ENCODE data around the gene SUZ12. TPM values are rescaled to one million over a fixed set of nuclear protein-coding genes. Genes with fewer than 3 reads are reported as not detected.
"Not testable (repeated sequence)": the region's sequence is repeated elsewhere in the genome, so short reads cannot be mapped to it uniquely, and the experiment has no call there.

The SUZ12 gene
- total RNA-seq, 1 experiment from 2014 or later, result 55.6 TPM

DNA sequence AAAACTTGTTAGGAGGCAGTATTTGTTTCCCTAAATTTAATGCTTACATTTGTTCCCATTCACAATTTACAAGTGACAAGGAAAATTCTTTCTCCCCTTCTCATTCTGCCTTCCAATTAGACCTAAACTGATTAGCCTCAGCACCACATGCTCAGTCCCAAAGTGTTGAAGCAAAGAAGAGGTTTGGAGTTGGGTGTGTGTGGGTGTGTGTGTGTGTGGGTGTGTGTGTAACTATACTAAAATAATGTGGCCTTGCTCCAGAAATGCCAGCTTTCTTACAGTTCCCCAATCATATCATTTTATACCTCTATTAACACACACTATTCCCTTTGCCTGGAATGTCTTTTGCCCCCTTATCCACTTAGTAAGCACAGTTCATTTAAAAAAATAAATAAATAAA, 28.4 kb upstream of the SUZ12 start:
- Mint-ChIP-seq H3K4me3 (ENCODE audit: unreplicated experiment) (no peak overlapping the region), H3K4me1 (ENCODE audit: low read depth, unreplicated experiment) (no peaks in the 10 kb centered on the region), H3K9me3 (ENCODE audit: unreplicated experiment) (no peaks in the 10 kb centered on the region), H3K27me3 (ENCODE audit: insufficient read depth, unreplicated experiment) (peaks cover 10% of the 10 kb centered on the region), H3K27ac (ENCODE audit: unreplicated experiment) (no peak overlapping the region), H3K36me3 (ENCODE audit: insufficient read depth, unreplicated experiment) (peaks cover 4% of the 10 kb centered on the region)
- Histone ChIP-seq H3K36me3 (ENCODE audit: control insufficient read depth, insufficient read depth, low read length) (no peaks in the 10 kb centered on the region), H3K4me3 (ENCODE audit: low read depth, low read length) (no peak overlapping the region), H3K4me1 (no peaks in the 10 kb centered on the region), H3K9me3 (no peaks in the 10 kb centered on the region), H3K27me3 (replicated peaks; ENCODE audit: control insufficient read depth, insufficient read depth, low read length) (no peaks in the 10 kb centered on the region)
- ChIA-PET POLR2A (no interaction called here), CTCF (no interaction called here)
- DNase-seq, result no peak
- BruUV-seq (replicated peaks), result no TSS peak
- intact Hi-C loops (cut with micrococcal nuclease; ENCODE audit: unreplicated experiment), result no loop called here
- TF ChIP-seq, protein P1, sequence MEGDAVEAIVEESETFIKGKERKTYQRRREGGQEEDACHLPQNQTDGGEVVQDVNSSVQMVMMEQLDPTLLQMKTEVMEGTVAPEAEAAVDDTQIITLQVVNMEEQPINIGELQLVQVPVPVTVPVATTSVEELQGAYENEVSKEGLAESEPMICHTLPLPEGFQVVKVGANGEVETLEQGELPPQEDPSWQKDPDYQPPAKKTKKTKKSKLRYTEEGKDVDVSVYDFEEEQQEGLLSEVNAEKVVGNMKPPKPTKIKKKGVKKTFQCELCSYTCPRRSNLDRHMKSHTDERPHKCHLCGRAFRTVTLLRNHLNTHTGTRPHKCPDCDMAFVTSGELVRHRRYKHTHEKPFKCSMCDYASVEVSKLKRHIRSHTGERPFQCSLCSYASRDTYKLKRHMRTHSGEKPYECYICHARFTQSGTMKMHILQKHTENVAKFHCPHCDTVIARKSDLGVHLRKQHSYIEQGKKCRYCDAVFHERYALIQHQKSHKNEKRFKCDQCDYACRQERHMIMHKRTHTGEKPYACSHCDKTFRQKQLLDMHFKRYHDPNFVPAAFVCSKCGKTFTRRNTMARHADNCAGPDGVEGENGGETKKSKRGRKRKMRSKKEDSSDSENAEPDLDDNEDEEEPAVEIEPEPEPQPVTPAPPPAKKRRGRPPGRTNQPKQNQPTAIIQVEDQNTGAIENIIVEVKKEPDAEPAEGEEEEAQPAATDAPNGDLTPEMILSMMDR (IDR thresholded peaks at IDR 0.05; ENCODE audit: insufficient read depth in 1 of 2, low read depth in 1 of 2, low read length in 1 of 2, severe bottlenecking in 1 of 2, unreplicated experiment in 1 of 2), result no peak

DNA sequence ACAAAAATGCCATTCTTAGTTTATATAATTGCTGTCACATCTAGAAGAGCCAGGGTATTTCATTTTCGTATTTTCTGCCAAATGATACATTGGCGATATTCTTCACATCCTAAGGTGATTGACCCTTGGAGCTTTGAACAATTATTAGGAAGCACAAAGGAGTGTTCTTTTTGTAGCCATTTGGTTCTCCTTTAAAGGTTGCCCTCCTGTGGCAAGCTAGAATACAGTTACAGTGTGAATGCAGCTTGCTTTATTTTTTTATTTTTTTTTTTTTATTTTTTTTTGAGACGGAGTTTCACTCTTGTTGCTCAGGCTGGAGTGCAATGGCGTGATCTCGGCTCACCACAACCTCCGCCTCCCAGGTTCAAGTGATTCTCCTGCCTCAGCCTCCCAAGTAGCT, 24.1 kb upstream of the SUZ12 start:
- H3K4me1 Mint-ChIP-seq (ENCODE audit: low read depth, unreplicated experiment); BruUV-seq (replicated peaks); H3K27me3 Mint-ChIP-seq (ENCODE audit: insufficient read depth, unreplicated experiment); H3K4me3 Mint-ChIP-seq (ENCODE audit: unreplicated experiment); DNase-seq; H3K27ac Mint-ChIP-seq (ENCODE audit: unreplicated experiment); H3K9me3 ChIP-seq; intact Hi-C loops (cut with micrococcal nuclease; ENCODE audit: unreplicated experiment); H3K36me3 Mint-ChIP-seq (ENCODE audit: insufficient read depth, unreplicated experiment); H3K36me3 ChIP-seq (ENCODE audit: control insufficient read depth, insufficient read depth, low read length); H3K9me3 Mint-ChIP-seq (ENCODE audit: unreplicated experiment); H3K27me3 ChIP-seq (replicated peaks; ENCODE audit: control insufficient read depth, insufficient read depth, low read length); H3K4me3 ChIP-seq (ENCODE audit: low read depth, low read length): not testable (repeated sequence)
- TF ChIP-seq, protein P1 (IDR thresholded peaks at IDR 0.05; ENCODE audit: insufficient read depth in 1 of 2, low read depth in 1 of 2, low read length in 1 of 2, severe bottlenecking in 1 of 2, unreplicated experiment in 1 of 2), result peak in 1 of 2 experiments; percentile 20
- ChIA-PET CTCF (interaction anchor here (1.1 to 1.9 kb wide), 2 partner anchors 11 to 24 kb away, joined by 5 to 12 read pairs; partner anchors contain the start of genes SUZ12 and UTP6), POLR2A (interaction anchor here (0.6 to 1.1 kb wide), 3 partner anchors 10 to 22 kb away, joined by 3 to 4 read pairs (median 4); partner anchors contain the start of gene UTP6)
- peaks cover 12% of the 10 kb centered on the region; the same call in 1 of the 2 replicates for H3K4me1 ChIP-seq

DNA sequence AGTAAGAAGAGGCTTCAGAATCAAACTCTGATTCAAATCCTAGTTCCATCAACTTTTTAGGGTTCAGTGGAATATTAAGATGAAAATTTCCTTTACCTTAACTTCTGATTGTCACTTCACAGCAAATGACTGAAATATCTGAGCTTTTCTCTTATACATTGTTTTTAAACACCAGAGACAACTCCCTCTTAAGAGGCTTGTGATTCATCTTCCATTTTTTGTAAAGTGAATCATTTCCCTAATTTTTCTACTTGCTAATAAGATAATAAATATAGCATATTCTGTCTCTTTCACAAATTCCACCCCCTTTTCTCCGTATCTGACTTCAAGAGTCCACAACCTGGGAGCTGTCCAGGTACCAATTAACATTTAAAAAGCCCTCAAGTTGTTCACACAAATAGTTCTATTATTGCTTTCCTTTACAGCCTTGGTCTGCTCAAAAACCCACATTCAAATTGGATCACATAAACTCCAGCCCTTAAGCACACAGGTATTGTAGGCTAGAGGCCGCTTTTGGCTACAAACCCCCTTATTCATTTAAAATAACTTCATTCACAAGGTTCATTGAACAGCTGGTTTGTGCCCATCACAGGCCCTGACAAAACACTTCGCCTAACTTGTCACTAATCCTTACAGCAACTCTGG, 21.2 kb upstream of the SUZ12 start:
- BruUV-seq (replicated peaks), result no TSS peak
- no peak overlapping the region for H3K27ac Mint-ChIP-seq (ENCODE audit: unreplicated experiment)
- H3K36me3 ChIP-seq (ENCODE audit: control insufficient read depth, insufficient read depth, low read length), result no peaks in the 10 kb centered on the region

More for the DNA sequence above, 21.2 kb upstream of the SUZ12 start:
- H3K4me1 ChIP-seq, result peaks cover 12% of the 10 kb centered on the region; the same call in 1 of the 2 replicates
- TF ChIP-seq, protein P1 (IDR thresholded peaks at IDR 0.05; ENCODE audit: insufficient read depth in 1 of 2, low read depth in 1 of 2, low read length in 1 of 2, severe bottlenecking in 1 of 2, unreplicated experiment in 1 of 2), result no peak
- H3K4me3 Mint-ChIP-seq (ENCODE audit: unreplicated experiment), result no peak overlapping the region
- no peak for DNase-seq
- H3K9me3 ChIP-seq, result no peaks in the 10 kb centered on the region
- POLR2A ChIA-PET, result no interaction called here
- H3K4me1 Mint-ChIP-seq (ENCODE audit: low read depth, unreplicated experiment), result peaks cover 5% of the 10 kb centered on the region
- H3K36me3 Mint-ChIP-seq (ENCODE audit: insufficient read depth, unreplicated experiment), result peaks cover 8% of the 10 kb centered on the region
- intact Hi-C loops (cut with micrococcal nuclease; ENCODE audit: unreplicated experiment), result no loop called here
- no peaks in the 10 kb centered on the region for H3K27me3 ChIP-seq (replicated peaks; ENCODE audit: control insufficient read depth, insufficient read depth, low read length)
- CTCF ChIA-PET, result no interaction called here
- H3K27me3 Mint-ChIP-seq (ENCODE audit: insufficient read depth, unreplicated experiment), result no peaks in the 10 kb centered on the region
- H3K4me3 ChIP-seq (ENCODE audit: low read depth, low read length), result no peak overlapping the region
- no peaks in the 10 kb centered on the region for H3K9me3 Mint-ChIP-seq (ENCODE audit: unreplicated experiment)

Data from Caco-2 (cell line).